Caco-2 (cell line): Measurements from ENCODE around the gene SOX6. TPM values are rescaled to one million over a fixed set of nuclear protein-coding genes. Genes with fewer than 3 reads are reported as not detected.

ENCODE experiments used
- BruUV-seq: library from RNA; stranded (reverse); fragments of 400-500 nt; replicated peaks from 2 replicates; lab custom pipeline; 2021; lab: Mats Ljungman, UMichigan
- CTCF ChIA-PET: fragments of 300-600 bp; sonication (Branson Sonifier 250); formaldehyde crosslinking; loops from one replicate; lab custom pipeline; 2022; ENCODE audit warnings: antibody characterized with exemption; lab: Charles Lee
- POLR2A ChIA-PET: fragments of 300-600 bp; sonication (Branson Sonifier 250); formaldehyde crosslinking; loops from one replicate; lab custom pipeline; 2022; ENCODE audit warnings: antibody characterized with exemption; lab: Charles Lee
- DNase-seq, 2 experiments: peaks; one replicate each; pipeline versions ENCODE4 v3.0.0 to v3.0.0-alpha.2; 2020 to 2022
- H3K27me3 ChIP-seq: replicated peaks from 2 replicates; pipeline ENCODE4 v1.6.0; 2011; ENCODE audit warnings: low read length; ENCODE audit not compliant: control insufficient read depth, insufficient read depth
- H3K36me3 ChIP-seq: 2 replicates; pipeline ENCODE4 v1.5.1; 2011; ENCODE audit warnings: low read length; ENCODE audit not compliant: control insufficient read depth, insufficient read depth
- H3K4me1 ChIP-seq: fragments of 250-450 bp; sonication (Bioruptor Pico); 2 replicates; pipeline ENCODE4 v1.5.1; 2020; ENCODE audit warnings: mild to moderate bottlenecking
- H3K4me3 ChIP-seq: 2 replicates; pipeline ENCODE4 v1.5.1; 2011; ENCODE audit warnings: low read depth, mild to moderate bottlenecking, control low read depth, low read length
- H3K9me3 ChIP-seq: fragments of 250-450 bp; sonication (Bioruptor Pico); 2 replicates; pipeline ENCODE4 v1.5.1; 2020; ENCODE audit warnings: mild to moderate bottlenecking, moderate library complexity
- H3K27ac Mint-ChIP-seq: one replicate; pipeline ENCODE4 v1.8.0; 2022; ENCODE audit warnings: mixed read lengths; ENCODE audit not compliant: unreplicated experiment
- H3K27me3 Mint-ChIP-seq: one replicate; pipeline ENCODE4 v1.8.0; 2022; ENCODE audit warnings: mixed read lengths; ENCODE audit not compliant: insufficient read depth, unreplicated experiment
- H3K36me3 Mint-ChIP-seq: one replicate; pipeline ENCODE4 v1.8.0; 2022; ENCODE audit warnings: mild to moderate bottlenecking, mixed read lengths; ENCODE audit not compliant: insufficient read depth, unreplicated experiment
- H3K4me1 Mint-ChIP-seq: one replicate; pipeline ENCODE4 v1.8.0; 2022; ENCODE audit warnings: low read depth, mixed read lengths; ENCODE audit not compliant: unreplicated experiment
- H3K4me3 Mint-ChIP-seq: one replicate; pipeline ENCODE4 v1.8.0; 2022; ENCODE audit warnings: mild to moderate bottlenecking, moderate library complexity, mixed read lengths; ENCODE audit not compliant: unreplicated experiment
- H3K9me3 Mint-ChIP-seq: one replicate; pipeline ENCODE4 v1.8.0; 2022; ENCODE audit warnings: mixed read lengths; ENCODE audit not compliant: unreplicated experiment
- CTCF ChIP-seq, 2 experiments: fragments of 200-600 bp in 1 of 2; IDR thresholded peaks; 1 replicate in 1 of 2; 2 replicates in 1 of 2; pipeline versions ENCODE4 v1.5.1 to v1.8.0; 2011 to 2022; ENCODE audit warnings: antibody characterized with exemption in 1 of 2, control low read depth in 1 of 2, inconsistent platforms in 1 of 2, low read depth in 1 of 2, low read length in 1 of 2, mild to moderate bottlenecking in 1 of 2, moderate library complexity in 1 of 2; ENCODE audit not compliant: insufficient read depth in 1 of 2, severe bottlenecking in 1 of 2, unreplicated experiment in 1 of 2
- intact Hi-C: fragments of 100-400 bp; cut with micrococcal nuclease; formaldehyde crosslinking; loops from one replicate; pipeline ENCODE4 v1.10.0; 2022; ENCODE audit not compliant: unreplicated experiment
- total RNA-seq: library from RNA; stranded (reverse); gene quantifications from 2 replicates; pipeline ENCODE4 v1.2.3, GENCODE V29; 2022

SOX6 gene
- total RNA-seq, 1 experiment from 2014 or later = 10.8 TPM

GRCh38 chr11:16191212-16191867, 165.0 kb downstream of the SOX6 start:
- Histone ChIP-seq H3K4me3 (no peak overlapping the region), H3K36me3 (no peaks in the 10 kb centered on the region), H3K4me1 (peaks cover 48% of the 10 kb centered on the region), H3K9me3 (no peaks in the 10 kb centered on the region), H3K27me3 (no peaks in the 10 kb centered on the region)
- peaks cover 43% of the 10 kb centered on the region for H3K4me1 Mint-ChIP-seq
- DNase-seq = no peak
- CTCF ChIA-PET = interaction anchor here (0.6 to 1.5 kb wide), 10 partner anchors 13 to 422 kb away, joined by 3 to 12 read pairs (median 4); partner anchors contain the start of gene SOX6
- intact Hi-C loops = loop anchor here (1.0 to 5.0 kb wide), 4 partner anchors 79 to 422 kb away; no protein-coding TSS in a partner anchor
- peak; percentile 34 to 45 for TF ChIP-seq CTCF (IDR thresholded peaks at IDR 0.05; ENCODE audit: insufficient read depth in 1 of 2, low read depth in 1 of 2, low read length in 1 of 2, severe bottlenecking in 1 of 2, unreplicated experiment in 1 of 2)
- no peaks in the 10 kb centered on the region for H3K9me3 Mint-ChIP-seq
- BruUV-seq = no TSS peak
- no peaks in the 10 kb centered on the region for H3K27me3 Mint-ChIP-seq
- no peak overlapping the region for H3K4me3 Mint-ChIP-seq
- POLR2A ChIA-PET = no interaction called here
- H3K36me3 Mint-ChIP-seq = no peaks in the 10 kb centered on the region
- peak overlapping the region; percentile 57 for H3K27ac Mint-ChIP-seq

GRCh38 chr11:16186680-16187079, 169.7 kb downstream of the SOX6 start:
- H3K4me1 ChIP-seq = peaks cover 34% of the 10 kb centered on the region
- Mint-ChIP-seq H3K27ac (no peak overlapping the region), H3K9me3 (no peaks in the 10 kb centered on the region), H3K4me1 (peaks cover 25% of the 10 kb centered on the region), H3K36me3 (no peaks in the 10 kb centered on the region), H3K27me3 (no peaks in the 10 kb centered on the region), H3K4me3 (no peak overlapping the region)
- no peaks in the 10 kb centered on the region for H3K36me3 ChIP-seq
- POLR2A ChIA-PET = no interaction called here
- DNase-seq = no peak
- no peak for TF ChIP-seq CTCF (IDR thresholded peaks at IDR 0.05; ENCODE audit: insufficient read depth in 1 of 2, low read depth in 1 of 2, low read length in 1 of 2, severe bottlenecking in 1 of 2, unreplicated experiment in 1 of 2)
- no peak overlapping the region for H3K4me3 ChIP-seq
- CTCF ChIA-PET = no interaction called here
- H3K9me3 ChIP-seq = no peaks in the 10 kb centered on the region
- no peaks in the 10 kb centered on the region for H3K27me3 ChIP-seq
- intact Hi-C loops = no loop called here
- BruUV-seq = no TSS peak

- Mint-ChIP-seq H3K4me3 (peak overlapping the region; percentile 26), H3K36me3 (no peaks in the 10 kb centered on the region)
- H3K4me3 ChIP-seq = no peak overlapping the region
Observed at GRCh38 chr11:16185042-16185441, 171.3 kb downstream of the SOX6 start.

More at GRCh38 chr11:16185042-16185441, 171.3 kb downstream of the SOX6 start:
- Mint-ChIP-seq H3K9me3 (no peaks in the 10 kb centered on the region), H3K27me3 (no peaks in the 10 kb centered on the region), H3K27ac (peak overlapping the region; percentile 32), H3K4me1 (peaks cover 25% of the 10 kb centered on the region)
- intact Hi-C loops = loop anchor here (2.0 kb wide), 1 partner anchor 70 kb away; no protein-coding TSS in a partner anchor
- ChIA-PET CTCF (interaction anchor here (1.0 to 1.5 kb wide), 3 partner anchors 9 to 428 kb away, joined by 3 to 6 read pairs (median 3); no protein-coding TSS in a partner anchor), POLR2A (interaction anchor here (1.1 to 1.6 kb wide), 2 partner anchors 9 to 28 kb away, joined by 3 to 6 read pairs; no protein-coding TSS in a partner anchor)
- H3K27me3 ChIP-seq = no peaks in the 10 kb centered on the region
- no peaks in the 10 kb centered on the region for H3K9me3 ChIP-seq
- no peak for DNase-seq
- peaks cover 30% of the 10 kb centered on the region for H3K4me1 ChIP-seq
- BruUV-seq = no TSS peak
- H3K36me3 ChIP-seq = no peaks in the 10 kb centered on the region
- no peak for TF ChIP-seq CTCF (IDR thresholded peaks at IDR 0.05; ENCODE audit: insufficient read depth in 1 of 2, low read depth in 1 of 2, low read length in 1 of 2, severe bottlenecking in 1 of 2, unreplicated experiment in 1 of 2)
